Measurements from ENCODE around the gene ZMYND12.

- TF ChIP-seq CTCF (conservative IDR thresholded peaks at IDR 0.05; ENCODE audit: low read depth, low read length) (no peak), EZH2 (IDR thresholded peaks at IDR 0.05; ENCODE audit: low read length, unreplicated experiment) (no peak)
Observed at GRCh38 chr1:42419126-42419821, 36.5 kb downstream of the ZMYND12 start.
